H1 (cell line): ENCODE results near the gene CPTP. TPM values are rescaled to one million over a fixed set of nuclear protein-coding genes. Genes with fewer than 3 reads are reported as not detected.

ENCODE experiments used
- CTCF ChIA-PET: fragments of 300-600 bp; sonication (Branson Sonifier 250); formaldehyde crosslinking; loops from one replicate; lab custom pipeline; 2021; ENCODE audit not compliant: partially characterized antibody; lab: Charles Lee
- POLR2A ChIA-PET: fragments of 300-600 bp; sonication (Branson Sonifier 250); formaldehyde crosslinking; loops from one replicate; lab custom pipeline; 2021; ENCODE audit warnings: inconsistent platforms; ENCODE audit not compliant: partially characterized antibody; lab: Charles Lee
- DNase-seq, 2 experiments: peaks; one replicate each; pipeline versions ENCODE4 v3.0.0 to v3.0.0-alpha.2; 2010 to 2022; ENCODE audit warnings: low spot score in 2 of 2, low read depth in 1 of 2, mixed read lengths in 1 of 2
- FAIRE-seq: peaks from 2 replicates; lab custom pipeline; 2011; peaks lifted over from hg19 to GRCh38; lab: Jason Lieb, UNC
- H2AFZ ChIP-seq: 2 replicates; pipeline ENCODE4 v1.8.1; 2012; ENCODE audit warnings: low read length, inconsistent platforms
- H2AK5ac ChIP-seq: 2 replicates; pipeline ENCODE4 v1.6.1; 2013; ENCODE audit warnings: low read depth, low read length
- H2BK120ac ChIP-seq: replicated peaks from 2 replicates; pipeline ENCODE3; 2013; ENCODE audit warnings: low read depth, low read length, inconsistent platforms
- H2BK12ac ChIP-seq: 2 replicates; pipeline ENCODE4 v1.6.1; 2013; ENCODE audit warnings: low read depth, low read length
- H2BK15ac ChIP-seq: 2 replicates; pipeline ENCODE4 v1.6.1; 2013; ENCODE audit warnings: low read length
- H2BK20ac ChIP-seq: 2 replicates; pipeline ENCODE4 v1.6.1; 2013; ENCODE audit warnings: low read length
- H2BK5ac ChIP-seq: 2 replicates; pipeline ENCODE4 v1.6.1; 2013; ENCODE audit warnings: low read depth, low read length
- H3K14ac ChIP-seq: 2 replicates; pipeline ENCODE4 v1.6.1; 2013; ENCODE audit warnings: inconsistent platforms; ENCODE audit not compliant: insufficient read length
- H3K18ac ChIP-seq: 2 replicates; pipeline ENCODE4 v1.6.1; 2013; ENCODE audit warnings: low read length; ENCODE audit errors: extremely low read depth
- H3K23ac ChIP-seq: 2 replicates; pipeline ENCODE4 v1.6.1; 2013; ENCODE audit warnings: inconsistent platforms; ENCODE audit not compliant: insufficient read length
- H3K23me2 ChIP-seq: 2 replicates; pipeline ENCODE4 v1.6.1; 2013; ENCODE audit warnings: low read depth, low read length
- H3K27ac ChIP-seq: 2 replicates; pipeline ENCODE4 v1.6.1; 2011; ENCODE audit warnings: low read depth, low read length, inconsistent platforms
- H3K27me3 ChIP-seq, 4 experiments: replicated peaks in 1 of 4; 1 replicate in 1 of 4; 2 replicates in 3 of 4; pipeline versions ENCODE4 v1.6.1 to v1.8.1; 2011 to 2013; ENCODE audit warnings: low read length in 3 of 4, mild to moderate bottlenecking in 3 of 4, inconsistent platforms in 2 of 4, mixed read lengths in 2 of 4, moderate library complexity in 1 of 4; ENCODE audit not compliant: control insufficient read depth in 3 of 4, insufficient read depth in 3 of 4; ENCODE audit errors: extremely low read depth in 1 of 4
- H3K36me3 ChIP-seq, 4 experiments: 2 replicates each; pipeline versions ENCODE4 v1.6.1 to v1.8.1; 2011 to 2013; ENCODE audit warnings: mild to moderate bottlenecking in 4 of 4, low read length in 3 of 4, moderate library complexity in 2 of 4, control low read depth in 1 of 4, inconsistent platforms in 1 of 4; ENCODE audit not compliant: insufficient read depth in 4 of 4, control insufficient read depth in 2 of 4
- H3K4ac ChIP-seq: replicated peaks from 2 replicates; pipeline ENCODE3; 2013; ENCODE audit warnings: low read length, low read depth, mixed read lengths, inconsistent platforms; ENCODE audit not compliant: insufficient read length
- H3K4me1 ChIP-seq, 4 experiments: replicated peaks in 1 of 4; 1 replicate in 1 of 4; 2 replicates in 3 of 4; pipeline versions ENCODE4 v1.6.1 to v1.8.1; 2011 to 2013; ENCODE audit warnings: low read length in 3 of 4, inconsistent platforms in 2 of 4, mixed read lengths in 1 of 4; ENCODE audit not compliant: insufficient read depth in 4 of 4, control insufficient read depth in 3 of 4
- H3K4me2 ChIP-seq, 2 experiments: 2 replicates each; pipeline versions ENCODE4 v1.6.1 to v1.8.1; 2011 to 2013; ENCODE audit warnings: low read depth in 2 of 2, low read length in 2 of 2, control low read depth in 1 of 2, inconsistent platforms in 1 of 2, mild to moderate bottlenecking in 1 of 2; ENCODE audit not compliant: insufficient read depth in 1 of 2
- H3K4me3 ChIP-seq, 4 experiments: fragments of 200-600, 300-600 bp in 1 of 4; sonication (generic), shearing (Covaris generic), sonication (Bioruptor Twin) in 1 of 4; 2 replicates each; pipeline versions ENCODE4 v1.5.1 to v1.8.1; 2011 to 2016; ENCODE audit warnings: low read length in 4 of 4, low read depth in 3 of 4, control low read depth in 2 of 4, inconsistent platforms in 2 of 4, mild to moderate bottlenecking in 2 of 4, mixed read lengths in 1 of 4, moderate library complexity in 1 of 4; ENCODE audit not compliant: insufficient read depth in 2 of 4; ENCODE audit errors: extremely low read depth in 1 of 4
- H3K56ac ChIP-seq: replicated peaks from 2 replicates; pipeline ENCODE3; 2013; ENCODE audit warnings: low read depth, mild to moderate bottlenecking, mixed read lengths, low read length, inconsistent platforms; ENCODE audit not compliant: insufficient read length
- H3K79me1 ChIP-seq: 2 replicates; pipeline ENCODE4 v1.6.1; 2013; ENCODE audit warnings: low read depth, low read length, control low read depth
- H3K79me2 ChIP-seq, 2 experiments: 2 replicates each; pipeline versions ENCODE4 v1.6.1 to v1.8.1; 2012 to 2013; ENCODE audit warnings: low read length in 2 of 2, mild to moderate bottlenecking in 2 of 2, inconsistent platforms in 1 of 2; ENCODE audit not compliant: insufficient read depth in 2 of 2, control insufficient read depth in 1 of 2
- H3K9ac ChIP-seq, 4 experiments: replicated peaks in 1 of 4; 1 replicate in 1 of 4; 2 replicates in 3 of 4; pipeline versions ENCODE4 v1.6.1 to v1.8.1; 2011 to 2013; ENCODE audit warnings: low read depth in 3 of 4, low read length in 3 of 4, control low read depth in 2 of 4, mild to moderate bottlenecking in 2 of 4, moderate library complexity in 2 of 4, inconsistent platforms in 1 of 4; ENCODE audit errors: extremely low read depth in 1 of 4
- H3K9me3 ChIP-seq, 2 experiments: 2 replicates each; pipeline versions ENCODE4 v1.6.1 to v1.8.1; 2012 to 2013; ENCODE audit warnings: mild to moderate bottlenecking in 2 of 2, moderate library complexity in 2 of 2, control low read depth in 1 of 2, inconsistent platforms in 1 of 2, low read depth in 1 of 2, low read length in 1 of 2, mixed read lengths in 1 of 2; ENCODE audit not compliant: insufficient read depth in 2 of 2
- H4K20me1 ChIP-seq, 2 experiments: replicated peaks in 1 of 2; 2 replicates each; pipeline versions ENCODE3 to v1.8.1; 2011 to 2013; ENCODE audit warnings: inconsistent platforms in 2 of 2, low read length in 2 of 2, mild to moderate bottlenecking in 1 of 2; ENCODE audit not compliant: insufficient read depth in 2 of 2, control insufficient read depth in 1 of 2
- H4K5ac ChIP-seq: 2 replicates; pipeline ENCODE4 v1.6.1; 2013; ENCODE audit warnings: low read length, low read depth, mixed read lengths, inconsistent platforms; ENCODE audit not compliant: insufficient read length
- H4K8ac ChIP-seq: 2 replicates; pipeline ENCODE4 v1.8.0; 2013; ENCODE audit warnings: mild to moderate bottlenecking, moderate library complexity, low read length, inconsistent platforms; ENCODE audit not compliant: insufficient read depth; ENCODE audit errors: extremely low read depth
- H4K91ac ChIP-seq: replicated peaks from 2 replicates; pipeline ENCODE3; 2013; ENCODE audit warnings: low read length, mixed read lengths, inconsistent platforms; ENCODE audit not compliant: insufficient read length
- MAFK ChIP-seq: IDR thresholded peaks from 2 replicates; pipeline ENCODE4 v1.6.1; 2012; ENCODE audit warnings: low read depth, mild to moderate bottlenecking, improper control_type of control experiment, low read length
- NANOG ChIP-seq: IDR thresholded peaks from 2 replicates; pipeline ENCODE4 v1.6.1; 2011; ENCODE audit warnings: low read length, low read depth, mild to moderate bottlenecking, inconsistent platforms; ENCODE audit not compliant: insufficient read depth, poor library complexity, severe bottlenecking
- WGBS, 2 experiments: shearing (Covaris generic) in 1 of 2; methylation state at CpG; one replicate each; pipeline versions ENCODE4 v1.1.6 to v1.1.7; 2013 to 2015; ENCODE audit warnings: low lambda C conversion rate in 2 of 2, mixed read lengths in 2 of 2, inconsistent platforms in 1 of 2, low coverage in 1 of 2, missing lambda C conversion rate in 1 of 2; ENCODE audit not compliant: insufficient replicate concordance in 2 of 2, insufficient coverage in 1 of 2, insufficient read length in 1 of 2; ENCODE audit errors: extremely low coverage in 1 of 2, missing lambda C conversion rate in 1 of 2; 5-methylcytosine and 5-hydroxymethylcytosine counted together
- polyA plus RNA-seq, 7 experiments: library from polyadenylated mRNA; depleted of rRNA in 3 of 7; stranded (reverse) in 5 of 7; unstranded in 2 of 7; fragments of >200 nt in 5 of 7; fragments of 200-250 nt in 2 of 7; gene quantifications; 1 replicate in 5 of 7; 2 replicates in 1 of 7; 4 replicates in 1 of 7; pipeline versions ENCODE4 v1.2.1 to v1.2.3, GENCODE V29; 2011 to 2013; ENCODE audit warnings: missing spikeins in 2 of 7, mixed read lengths in 2 of 7
- total RNA-seq: library from RNA; stranded (reverse); fragmentation: NEBNext Ultra II Directional; extraction: Animal tissue kit (Norgen Biotek cat#: 25700); gene quantifications from 2 replicates; pipeline ENCODE4 v1.2.1, GENCODE V29; 2021

The CPTP gene
- total and polyA plus RNA-seq, 2 of the 8 experiments (the other 6 are each of a cell fraction or from before 2014, with no cell fraction given), result 8.1 to 10.6 TPM

GRCh38 chr1:1357871-1358432 lies 33.4 kb downstream of the CPTP start:
- H3K23me2 ChIP-seq, result peaks cover 14% of the 10 kb centered on the region
- no peak overlapping the region for H2BK15ac ChIP-seq
- H3K4me2 ChIP-seq, result peak overlapping the region; percentile 47 to 50; a peak in 3 of 4 replicates
- H3K27ac ChIP-seq, result no peak overlapping the region
- H2AK5ac ChIP-seq, result no peak overlapping the region
- no peaks in the 10 kb centered on the region for H3K79me2 ChIP-seq
- H4K91ac ChIP-seq, result peak overlapping the region; percentile 91
- H4K5ac ChIP-seq, result no peak overlapping the region
- no peak overlapping the region for H2BK120ac ChIP-seq
- peak; percentile 30; the same call in 1 of the 2 replicates for TF ChIP-seq MAFK
- TF ChIP-seq NANOG, result no peak
- H3K9ac ChIP-seq, result 0 out of 7 replicates have a peak overlapping the region, but pooled peaks of 1 of the 4 experiments have one; percentile 8
- CTCF ChIA-PET, result interaction anchor here (0.7 to 2.9 kb wide), 5 partner anchors 10 to 44 kb away, joined by 3 to 18 read pairs (median 3); no protein-coding TSS in a partner anchor
- 68% methylated on average over 17 of the region's 18 CpGs; no CpG with 5 or more reads in 1 of the 2 experiments for WGBS, 2 experiments
- H3K23ac ChIP-seq, result no peak overlapping the region
- peak overlapping the region; percentile 72 for H4K8ac ChIP-seq
- POLR2A ChIA-PET, result interaction anchor here (0.6 to 4.0 kb wide), 7 partner anchors 13 to 63 kb away, joined by 3 to 19 read pairs (median 4); partner anchors contain the start of genes ANKRD65, AURKAIP1, CCNL2 and MRPL20
- H3K27me3 ChIP-seq, result peaks cover 9 to 17% (median 14%) of the 10 kb centered on the region in 4 experiments
- no peak overlapping the region for H2BK5ac ChIP-seq
- H3K14ac ChIP-seq, result no peak overlapping the region
- peak overlapping the region; percentile 7 for H3K4ac ChIP-seq
- H4K20me1 ChIP-seq, result no peaks in the 10 kb centered on the region
- no peak overlapping the region for H2BK20ac ChIP-seq
- DNase-seq (no peak), FAIRE-seq (no peak)
- no peaks in the 10 kb centered on the region for H3K79me1 ChIP-seq
- no peak overlapping the region; the same call in 1 of the 2 replicates for H3K18ac ChIP-seq
- H3K56ac ChIP-seq, result no peak overlapping the region
- no peaks in the 10 kb centered on the region for H3K36me3 ChIP-seq
- H3K4me3 ChIP-seq, result peak overlapping the region in 2 of 4 experiments; percentile 16 to 18; a peak in 3 of 8 replicates
- H2AFZ ChIP-seq, result no peak overlapping the region
- no peak overlapping the region for H2BK12ac ChIP-seq
- no peaks in the 10 kb centered on the region for H3K9me3 ChIP-seq
- peaks cover 2 to 41% (median 30%) of the 10 kb centered on the region in 4 experiments for H3K4me1 ChIP-seq
